Stimulated activated CD4-positive, alpha-beta T cell treated with anti-CD3 and anti-CD28 coated beads, Interleukin-2, amount 100 ng/mL, for 24 hours (primary cell): Measurements from ENCODE around the gene FZD8.
A peak's percentile ranks its signal among the peaks of the same experiment; 100 is the strongest.
"Not testable (repeated sequence)": the region's sequence is repeated elsewhere in the genome, so short reads cannot be mapped to it uniquely, and the experiment has no call there.

ENCODE experiments used
- DNase-seq, 2 donors: peaks; one replicate each; pipeline ENCODE4 v3.0.0-alpha.2; 2020

Gene FZD8, protein sequence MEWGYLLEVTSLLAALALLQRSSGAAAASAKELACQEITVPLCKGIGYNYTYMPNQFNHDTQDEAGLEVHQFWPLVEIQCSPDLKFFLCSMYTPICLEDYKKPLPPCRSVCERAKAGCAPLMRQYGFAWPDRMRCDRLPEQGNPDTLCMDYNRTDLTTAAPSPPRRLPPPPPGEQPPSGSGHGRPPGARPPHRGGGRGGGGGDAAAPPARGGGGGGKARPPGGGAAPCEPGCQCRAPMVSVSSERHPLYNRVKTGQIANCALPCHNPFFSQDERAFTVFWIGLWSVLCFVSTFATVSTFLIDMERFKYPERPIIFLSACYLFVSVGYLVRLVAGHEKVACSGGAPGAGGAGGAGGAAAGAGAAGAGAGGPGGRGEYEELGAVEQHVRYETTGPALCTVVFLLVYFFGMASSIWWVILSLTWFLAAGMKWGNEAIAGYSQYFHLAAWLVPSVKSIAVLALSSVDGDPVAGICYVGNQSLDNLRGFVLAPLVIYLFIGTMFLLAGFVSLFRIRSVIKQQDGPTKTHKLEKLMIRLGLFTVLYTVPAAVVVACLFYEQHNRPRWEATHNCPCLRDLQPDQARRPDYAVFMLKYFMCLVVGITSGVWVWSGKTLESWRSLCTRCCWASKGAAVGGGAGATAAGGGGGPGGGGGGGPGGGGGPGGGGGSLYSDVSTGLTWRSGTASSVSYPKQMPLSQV

DNA sequence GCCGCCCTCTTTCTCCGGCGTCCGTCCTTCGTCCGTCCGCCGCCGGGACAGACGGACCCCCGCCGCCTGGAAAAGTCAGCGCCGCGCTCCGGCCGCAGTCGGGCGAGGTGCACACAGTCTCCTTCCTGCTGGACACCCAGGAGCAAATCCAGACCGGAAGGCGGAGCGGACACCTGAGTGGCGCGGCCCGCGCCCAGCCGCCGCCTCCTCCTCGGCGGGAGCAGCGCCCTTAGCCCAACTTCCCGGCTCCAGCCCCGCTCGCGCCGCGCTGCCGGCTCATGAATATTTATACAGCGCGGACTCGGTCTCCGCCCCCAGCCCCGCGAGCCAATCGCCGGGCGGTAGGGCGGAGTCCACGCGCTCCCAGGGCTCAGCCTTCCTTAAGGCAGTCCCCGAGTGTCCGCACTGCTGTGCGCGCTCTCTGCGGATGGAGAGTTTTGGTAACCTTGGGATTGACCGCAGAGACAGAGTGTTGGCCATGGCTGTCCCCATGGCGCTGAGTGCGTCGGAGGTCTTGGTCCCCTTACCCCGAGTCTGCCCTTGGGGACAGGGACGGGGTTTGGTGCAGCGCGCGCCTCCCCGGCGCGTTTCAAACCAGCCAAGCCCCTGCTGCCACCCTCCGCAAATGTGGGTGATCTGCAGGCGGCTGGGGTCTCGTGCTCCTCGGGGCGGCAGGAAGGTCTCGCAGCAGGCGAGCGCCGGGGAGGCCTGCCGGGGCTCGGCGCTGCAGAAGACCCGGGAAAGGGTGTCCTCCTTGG is at the start of gene FZD8:
TSS of gene FZD8 (minus strand) at position 262 of the 758 bp plus-strand sequence. CDS start 867 bp downstream, outside the sequence.
- DNase-seq, result peak; percentile 78 to 84

DNA sequence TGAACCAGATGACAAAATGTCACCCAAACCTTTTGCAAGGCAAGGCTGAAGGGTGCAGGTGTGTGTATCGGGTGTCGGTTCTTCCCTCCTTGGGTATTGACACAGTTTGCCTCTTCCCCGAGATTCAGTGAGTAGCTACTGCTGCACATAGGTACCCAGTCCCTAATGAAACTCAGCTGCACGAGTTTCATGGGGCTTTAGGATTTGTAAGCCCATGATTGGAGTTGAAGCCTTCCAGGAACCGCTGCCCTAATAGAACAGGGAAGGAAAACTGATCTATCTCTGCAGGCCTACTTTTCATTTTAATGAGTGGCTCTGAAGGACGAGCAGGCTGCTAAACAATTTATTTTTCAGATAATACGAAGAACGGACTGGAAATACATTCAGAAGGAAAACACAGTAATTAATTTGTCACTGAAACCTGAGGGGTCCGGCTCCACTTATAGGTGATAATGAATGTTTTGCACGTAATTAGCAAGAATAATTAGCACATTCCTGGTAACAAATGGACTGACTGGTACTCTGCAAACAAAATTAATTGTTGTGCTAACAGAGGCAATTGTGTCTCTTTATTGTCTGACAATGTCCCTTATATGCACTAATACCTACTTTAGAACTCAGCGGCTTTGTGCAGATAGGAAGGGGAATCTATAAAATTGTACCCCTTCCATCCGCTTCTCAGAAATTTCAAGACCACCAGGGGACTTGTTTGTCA is 49.6 kb upstream of the FZD8 start:
- DNase-seq, result no peak

DNA sequence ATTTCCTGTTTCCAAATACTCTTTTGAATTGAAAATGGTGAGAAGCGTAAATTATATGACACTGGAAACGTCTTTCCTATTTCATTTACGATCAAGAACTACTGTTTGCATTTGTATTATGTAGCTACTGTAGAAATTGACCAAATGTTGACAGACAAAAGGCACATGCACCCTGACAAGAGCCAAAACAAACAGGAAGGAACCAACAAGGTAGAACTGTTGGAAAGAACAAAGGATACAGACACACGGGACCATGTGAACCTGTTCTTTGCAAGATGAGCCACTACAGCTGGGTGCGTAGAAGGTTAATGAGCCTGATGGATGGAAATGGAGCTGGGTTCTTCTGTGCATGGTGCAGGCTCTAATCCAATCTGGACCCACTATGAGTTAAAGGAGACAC is 48.4 kb upstream of the FZD8 start:
- no peak for DNase-seq

DNA sequence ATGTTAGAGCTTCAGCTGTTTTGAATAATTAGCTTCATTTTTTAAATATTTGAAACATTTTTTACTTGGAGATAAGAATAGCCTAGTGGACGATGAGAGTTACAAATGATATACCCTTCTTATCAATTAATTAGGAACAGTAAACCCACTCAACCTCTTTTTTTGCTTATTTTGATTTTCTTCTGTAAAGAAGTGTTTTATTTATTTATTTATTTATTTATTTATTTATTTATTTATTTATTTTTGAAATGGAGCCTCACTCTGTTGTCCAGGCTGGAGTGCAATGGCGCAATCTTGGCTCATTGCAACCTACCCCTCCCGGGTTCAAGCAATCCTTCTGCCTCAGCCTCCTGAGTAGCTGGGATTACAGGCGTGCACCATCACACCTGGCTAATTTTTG is 43.8 kb upstream of the FZD8 start:
- DNase-seq, result not testable (repeated sequence)

DNA sequence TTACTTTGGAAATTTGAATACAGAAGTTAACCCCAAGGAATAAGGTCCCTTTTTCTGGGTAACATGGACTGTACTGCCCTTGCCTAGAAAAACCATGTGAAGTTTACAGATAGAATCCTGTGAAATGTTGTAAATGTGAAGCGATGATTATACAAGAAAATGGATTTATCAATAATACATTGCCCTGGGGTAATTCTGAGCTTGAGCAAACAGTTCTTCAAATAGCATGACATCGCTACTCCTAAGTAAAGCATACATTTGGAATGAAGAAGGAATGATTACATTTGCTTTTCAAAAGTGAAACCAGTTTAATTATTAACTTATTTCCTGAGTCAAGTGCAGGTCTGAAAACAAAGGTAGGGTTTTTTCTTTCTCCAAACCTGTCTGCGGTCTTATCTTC is 43.3 kb upstream of the FZD8 start:
- no peak for DNase-seq

DNA sequence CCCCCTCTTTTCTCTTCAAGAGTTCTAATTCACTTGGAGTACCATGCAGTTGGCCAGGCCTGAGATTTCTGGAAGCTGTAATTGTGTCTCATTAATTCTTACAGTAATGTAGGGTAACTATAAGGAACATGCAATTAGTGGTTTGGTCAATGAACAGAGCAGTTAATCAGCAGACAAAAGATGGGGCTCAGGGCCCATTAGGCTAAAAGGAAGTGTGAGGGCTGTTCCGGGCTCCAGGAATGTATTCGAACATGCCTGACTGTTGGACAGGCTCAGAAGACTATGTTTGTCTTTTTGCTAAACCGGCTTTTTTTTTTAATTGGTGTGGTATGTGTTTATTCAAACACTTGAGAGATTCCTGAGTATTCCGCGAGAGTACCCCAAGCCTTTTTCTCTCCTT is 42.5 kb upstream of the FZD8 start:
- no peak for DNase-seq

DNA sequence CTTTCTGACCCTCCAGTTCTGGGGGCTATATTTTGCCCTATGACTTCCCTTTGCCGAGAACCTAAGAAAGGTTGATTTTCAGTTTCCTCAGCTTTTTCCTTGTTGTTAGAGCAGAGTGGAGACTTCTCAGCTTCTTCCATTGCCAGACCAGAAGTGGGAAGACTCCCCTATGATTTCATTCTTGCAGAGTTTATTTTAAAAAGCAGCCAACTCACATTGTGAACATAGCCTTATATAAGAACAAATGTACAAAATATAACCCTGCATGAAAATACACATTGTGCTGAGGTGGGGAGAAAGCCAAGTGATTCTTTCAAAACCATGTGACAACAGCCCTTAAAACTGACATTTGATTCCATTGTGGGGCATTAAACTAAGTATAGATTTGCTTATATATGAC is 33.8 kb upstream of the FZD8 start:
- no peak for DNase-seq

DNA sequence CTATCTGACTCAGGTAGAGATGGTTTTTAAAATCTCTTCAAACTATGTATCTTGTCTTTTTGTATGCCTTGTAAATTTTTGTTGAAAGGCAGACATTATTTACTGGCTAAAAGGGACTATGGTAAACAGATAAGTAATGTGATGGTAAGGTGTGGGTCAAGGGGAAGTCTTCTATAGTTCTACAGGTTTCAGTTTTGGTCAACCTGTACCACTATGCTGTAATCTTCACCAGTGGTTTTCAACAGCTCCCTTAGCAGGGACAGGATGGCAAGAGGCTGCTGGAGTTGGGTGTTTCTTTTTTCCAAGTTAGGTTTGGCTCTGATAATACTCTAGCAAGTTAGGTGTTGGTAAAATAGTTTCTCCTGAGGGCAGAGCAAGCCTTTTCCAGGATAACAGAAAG is 32.7 kb upstream of the FZD8 start:
- DNase-seq, result no peak

DNA sequence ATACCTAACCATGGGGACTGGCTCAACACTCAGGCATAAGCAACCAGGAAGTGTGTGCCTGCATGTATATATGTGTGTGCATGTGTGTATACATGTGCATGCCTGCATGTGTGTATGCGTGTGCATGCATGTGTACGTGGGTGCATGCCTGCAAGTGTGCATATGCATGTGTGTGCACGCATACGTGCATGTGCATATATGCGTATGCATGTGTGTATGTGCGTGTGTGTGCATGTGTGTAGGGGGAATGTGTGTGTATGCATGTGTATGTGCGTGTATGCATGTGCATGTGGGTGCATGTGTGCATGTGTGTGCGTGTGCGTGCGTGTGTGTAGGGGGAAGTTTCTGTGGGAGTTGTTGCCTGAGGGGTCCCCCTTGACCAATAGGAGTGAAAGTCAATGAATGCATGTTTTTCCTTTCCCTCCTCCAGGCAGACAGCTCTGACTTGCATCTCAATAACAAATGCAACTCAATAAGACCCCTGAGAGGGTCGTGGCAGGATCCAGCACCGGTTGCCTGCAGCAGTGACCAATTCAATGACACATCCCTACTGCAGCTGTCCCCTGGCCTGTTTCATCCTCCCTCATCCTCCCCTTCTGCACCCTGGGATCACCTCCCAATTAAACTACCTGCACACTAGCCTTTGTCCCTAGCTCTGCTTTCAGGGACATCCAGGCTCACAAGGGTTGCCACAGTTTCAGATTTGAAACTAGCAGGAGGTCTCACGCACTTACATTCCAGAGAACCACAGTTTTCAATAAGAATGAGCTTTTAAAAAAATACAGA is 27.0 kb upstream of the FZD8 start:
- DNase-seq, result no peak

DNA sequence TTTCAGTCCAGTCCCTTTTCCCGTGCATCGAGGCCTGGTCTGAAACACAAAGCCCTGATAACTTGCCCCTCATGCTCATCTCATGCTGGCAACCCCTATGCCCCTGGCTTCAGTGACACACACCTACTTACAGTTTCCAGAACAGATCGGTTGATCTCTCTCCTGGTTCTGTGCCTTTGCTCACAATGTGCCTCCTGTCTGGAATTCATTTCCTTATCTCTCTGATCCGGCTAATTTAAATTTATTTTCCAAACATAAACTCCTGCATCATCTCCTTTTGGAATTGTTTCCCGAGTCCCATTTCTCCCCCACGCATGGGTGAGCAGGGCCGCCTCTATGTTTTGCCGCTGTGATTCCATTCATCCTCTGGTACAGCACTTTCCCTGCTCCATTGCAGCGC is 25.9 kb upstream of the FZD8 start:
- DNase-seq, result no peak

DNA sequence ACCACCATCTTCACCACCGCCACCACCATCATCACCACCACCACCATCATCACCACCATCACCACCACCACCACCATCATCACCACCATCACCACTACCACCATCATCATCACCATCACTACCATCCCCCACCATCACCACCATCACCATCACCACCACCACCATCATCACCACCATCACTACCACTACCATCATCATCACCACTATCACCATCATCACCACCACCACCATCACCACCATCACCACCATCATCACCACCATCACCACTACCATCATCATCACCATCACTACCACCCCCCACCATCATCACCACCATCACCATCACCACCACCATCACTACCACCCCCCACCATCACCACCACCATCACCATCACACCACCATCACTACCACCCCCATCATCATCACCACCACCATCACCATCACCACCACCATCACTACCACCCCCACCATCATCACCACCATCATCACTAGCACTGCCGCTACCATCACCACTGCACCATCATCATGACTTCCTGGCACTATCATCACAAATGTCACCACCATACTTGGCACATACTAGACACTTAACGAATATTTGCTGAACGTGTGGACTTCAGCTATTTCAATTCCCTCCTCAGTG is 25.3 kb upstream of the FZD8 start:
- no peak for DNase-seq

DNA sequence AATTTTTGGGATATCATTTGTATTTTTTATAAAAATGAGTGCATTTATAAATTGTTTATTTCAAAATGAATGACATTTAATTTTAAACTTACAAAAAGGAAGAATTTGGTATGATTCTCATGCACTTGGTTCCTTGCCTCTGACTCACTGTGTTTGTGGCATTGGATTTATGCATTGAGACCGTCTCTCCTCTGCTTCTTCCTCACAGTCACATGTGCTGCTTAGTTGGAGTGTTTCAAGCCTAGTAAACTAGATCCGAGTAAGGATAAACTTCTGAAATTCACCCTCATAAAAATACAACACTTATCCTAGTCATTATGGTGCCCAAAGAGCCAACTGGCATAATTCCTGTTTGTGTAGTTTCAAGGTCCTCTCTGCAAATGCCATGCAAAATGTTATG is 19.1 kb upstream of the FZD8 start:
- DNase-seq, result no peak

DNA sequence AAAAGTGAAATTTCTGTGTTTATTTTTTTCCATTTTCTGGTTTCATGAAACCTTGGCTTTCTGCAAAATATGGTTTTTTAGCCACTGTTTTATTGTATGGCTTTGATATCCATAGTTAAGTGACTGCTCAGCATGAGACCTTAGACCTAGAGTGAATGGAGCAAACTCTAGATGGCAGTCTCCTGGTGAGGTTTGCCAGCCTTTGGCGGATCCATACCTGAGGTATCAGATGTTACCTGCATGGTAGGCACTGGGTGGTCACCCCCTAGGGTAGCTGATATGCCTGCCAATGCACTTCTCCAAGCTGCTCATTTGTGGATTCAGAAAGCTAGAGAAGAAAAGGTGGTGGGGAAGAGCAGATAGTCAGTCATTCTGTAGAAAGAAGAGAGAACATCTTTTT is 17.4 kb upstream of the FZD8 start:
- DNase-seq, result no peak

DNA sequence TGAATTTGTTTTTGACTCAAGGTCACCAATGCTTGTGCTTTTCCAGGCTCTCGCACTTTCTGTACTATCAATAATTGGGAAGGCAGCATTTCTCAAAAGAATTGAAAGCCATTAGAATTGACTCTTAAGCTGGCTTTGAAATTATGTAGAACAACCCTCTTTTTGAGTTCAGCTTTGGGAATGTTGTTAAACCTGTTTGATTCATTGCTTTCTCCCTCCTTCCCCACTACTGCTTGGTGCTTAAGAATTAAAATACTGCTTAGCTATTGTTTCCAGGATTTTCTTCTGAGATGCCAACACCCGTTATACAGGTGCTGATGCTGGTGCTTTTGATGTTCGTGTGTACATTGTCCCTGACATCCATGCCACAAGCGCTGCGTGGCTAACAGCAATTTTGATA is 15.5 kb upstream of the FZD8 start:
- DNase-seq, result no peak

DNA sequence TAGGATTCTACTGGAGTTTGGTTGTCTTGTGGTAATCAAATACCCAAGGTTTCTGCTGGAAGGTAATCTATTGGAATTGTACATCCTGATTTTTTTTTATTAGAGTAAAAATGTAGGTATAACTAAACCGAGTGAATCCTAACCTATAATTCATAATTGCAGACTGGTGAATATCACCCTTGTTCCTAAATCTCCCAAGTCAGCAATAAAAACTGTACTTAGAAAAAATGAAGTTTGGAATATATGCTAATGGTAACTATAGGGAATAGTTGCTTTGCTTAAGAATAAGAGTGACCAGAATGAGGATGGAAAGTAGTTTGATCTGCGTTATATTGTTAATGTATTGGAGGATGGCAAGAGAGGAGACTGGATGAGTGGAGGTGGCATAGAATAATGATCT is 10.7 kb upstream of the FZD8 start:
- no peak for DNase-seq

DNA sequence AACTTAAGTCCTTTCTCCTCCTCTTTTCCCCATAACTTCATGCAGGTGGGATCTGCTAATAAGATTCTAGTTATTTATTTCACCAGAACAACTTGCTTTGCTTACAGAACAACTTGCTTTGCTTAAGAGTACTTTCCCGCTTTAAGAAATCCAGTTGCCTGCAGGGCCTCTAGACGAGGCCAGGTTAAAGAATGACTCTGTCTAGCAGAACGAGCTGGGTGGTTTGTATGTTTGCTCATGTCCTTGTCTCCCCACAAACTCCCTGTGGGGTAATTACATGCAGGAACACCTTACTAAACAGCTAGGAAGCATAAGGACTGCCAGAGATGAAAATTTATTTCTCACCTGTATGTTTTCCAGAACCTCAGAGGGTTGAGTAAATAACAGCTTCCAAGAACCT is 8.8 kb upstream of the FZD8 start:
- DNase-seq, result no peak

DNA sequence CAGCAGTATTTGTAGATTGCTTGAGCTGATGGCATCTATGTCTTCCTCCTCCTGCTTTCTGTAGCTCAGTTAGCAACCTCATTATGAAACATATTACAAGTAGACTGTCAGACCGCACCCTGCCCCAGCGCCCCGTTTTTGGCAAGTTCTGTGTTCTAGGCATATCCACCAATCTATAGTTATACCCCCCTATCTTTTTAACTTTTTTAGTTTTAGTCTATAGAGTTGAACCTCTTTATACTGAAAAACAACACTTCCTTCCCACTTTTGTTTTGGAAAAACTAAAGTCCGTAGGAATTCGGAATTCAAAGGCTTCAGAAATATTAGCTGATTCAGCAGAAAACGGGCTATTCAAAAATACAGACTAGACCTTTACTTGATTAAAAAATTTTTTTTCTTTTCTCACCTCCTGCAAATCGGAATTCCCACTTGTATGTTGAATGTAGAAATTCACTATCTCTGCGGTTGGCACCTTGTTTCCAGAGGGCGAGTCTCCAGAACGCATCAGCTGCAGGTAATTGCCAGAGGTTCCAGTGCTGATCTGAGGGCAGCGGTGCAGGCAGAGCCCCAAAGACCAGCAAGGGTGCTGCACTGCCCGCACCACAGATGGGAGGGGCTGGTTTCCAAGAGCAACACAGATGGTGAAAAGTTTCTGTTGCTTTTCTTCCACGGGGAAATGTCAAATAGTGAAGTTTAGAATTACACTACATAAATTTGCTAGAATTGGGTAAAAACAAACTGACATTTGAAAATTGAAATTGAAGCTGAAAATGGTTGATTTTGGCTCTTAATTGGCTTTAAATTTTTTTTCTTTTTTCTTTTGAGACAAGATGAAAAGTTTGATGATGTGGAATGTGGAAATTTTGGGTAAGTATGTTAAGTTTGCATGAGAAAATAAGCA is 2.2 kb upstream of the FZD8 start:
- DNase-seq, result peak; percentile 18 to 21

DNA sequence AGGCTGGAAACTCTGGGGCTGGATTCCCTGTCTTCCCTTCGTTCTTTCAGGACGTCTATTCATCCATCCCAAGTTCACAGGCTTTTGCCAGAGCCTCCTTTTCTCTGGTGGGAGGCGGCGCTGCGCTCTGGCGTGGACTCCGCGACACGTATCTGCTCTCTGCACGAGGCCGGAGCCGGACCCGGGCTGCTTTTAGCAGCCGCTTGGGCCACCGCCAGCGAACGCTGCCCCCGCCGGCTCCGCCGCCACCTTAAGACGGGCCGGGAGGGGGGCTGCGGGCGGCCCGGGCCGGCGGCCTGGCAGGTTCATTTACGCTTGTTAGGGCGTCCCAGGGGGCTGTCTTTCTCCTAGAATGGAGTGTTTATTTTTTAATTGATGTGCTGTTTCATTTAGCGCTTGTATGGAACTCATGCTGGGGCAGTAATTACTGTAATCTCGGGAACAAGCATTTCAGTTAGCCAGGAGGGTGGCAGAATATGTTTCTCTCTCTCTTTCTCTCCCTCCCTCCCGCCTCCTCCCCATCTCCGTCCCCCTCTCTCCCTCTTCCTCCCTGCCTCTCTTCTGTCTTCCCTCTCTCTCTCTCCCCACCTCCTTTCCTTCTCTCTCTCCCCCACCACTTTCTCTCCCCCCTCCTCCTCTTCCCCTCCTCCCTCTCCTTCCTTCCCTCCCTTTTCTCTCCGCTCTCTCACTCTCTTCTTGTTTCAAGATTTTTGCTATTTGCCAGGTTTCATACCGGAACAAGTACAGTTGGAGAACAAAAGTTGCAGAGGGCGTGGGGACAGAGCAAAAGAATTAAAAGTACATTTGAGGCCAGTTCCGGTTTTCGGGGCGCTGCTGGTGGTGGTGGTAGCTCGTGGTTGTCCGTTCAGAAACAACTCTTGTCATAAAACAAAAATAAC is 1.3 kb upstream of the FZD8 start:
- peak in 1 of 2 donors; percentile 20 for DNase-seq

DNA sequence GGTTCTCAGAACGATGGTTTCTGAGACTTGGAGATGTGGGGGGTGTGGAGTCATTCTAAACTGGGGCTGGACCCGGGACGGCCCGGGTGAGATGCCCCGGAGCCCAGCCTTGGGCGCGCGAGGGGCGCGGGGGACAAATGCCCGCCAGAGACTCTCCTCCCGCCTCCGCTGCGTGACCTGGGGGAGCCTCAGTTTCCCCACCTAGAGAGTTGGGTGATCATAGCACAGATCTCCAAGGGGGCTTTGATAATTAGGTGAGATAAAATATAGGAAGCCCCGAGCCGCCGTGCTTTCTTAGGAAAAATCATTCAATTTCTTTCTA is 658 bp upstream of the FZD8 start:
- no peak for DNase-seq

DNA sequence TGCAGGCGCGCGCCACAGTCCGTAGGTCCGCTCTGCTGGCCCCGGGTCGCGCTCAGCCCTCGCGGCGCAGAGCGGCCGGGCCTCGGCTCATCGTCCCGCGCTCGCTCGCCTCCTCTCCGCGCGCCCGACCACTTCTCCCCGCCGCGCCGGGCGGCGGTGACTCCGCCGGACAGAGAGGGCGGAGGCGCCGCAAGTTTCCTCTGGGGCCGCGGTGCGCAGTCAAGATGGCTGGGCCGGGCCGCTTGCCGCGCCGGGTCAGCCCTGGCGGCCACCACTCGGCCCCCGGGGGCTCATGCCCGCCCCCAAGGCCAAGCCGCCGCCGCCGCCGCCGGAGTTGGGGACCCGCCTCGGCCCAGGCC is 441 bp downstream of the FZD8 start:
- peak in 1 of 2 donors; percentile 18 for DNase-seq
